GM18861 (cell line): ENCODE data around the gene MT1M.

Source experiments
- ATAC-seq: cut with Tn5 transposase; IDR thresholded peaks from one replicate; pipeline ENCODE4 v1.9.1; 2021; ENCODE audit not compliant: unreplicated experiment

Gene MT1M

DNA sequence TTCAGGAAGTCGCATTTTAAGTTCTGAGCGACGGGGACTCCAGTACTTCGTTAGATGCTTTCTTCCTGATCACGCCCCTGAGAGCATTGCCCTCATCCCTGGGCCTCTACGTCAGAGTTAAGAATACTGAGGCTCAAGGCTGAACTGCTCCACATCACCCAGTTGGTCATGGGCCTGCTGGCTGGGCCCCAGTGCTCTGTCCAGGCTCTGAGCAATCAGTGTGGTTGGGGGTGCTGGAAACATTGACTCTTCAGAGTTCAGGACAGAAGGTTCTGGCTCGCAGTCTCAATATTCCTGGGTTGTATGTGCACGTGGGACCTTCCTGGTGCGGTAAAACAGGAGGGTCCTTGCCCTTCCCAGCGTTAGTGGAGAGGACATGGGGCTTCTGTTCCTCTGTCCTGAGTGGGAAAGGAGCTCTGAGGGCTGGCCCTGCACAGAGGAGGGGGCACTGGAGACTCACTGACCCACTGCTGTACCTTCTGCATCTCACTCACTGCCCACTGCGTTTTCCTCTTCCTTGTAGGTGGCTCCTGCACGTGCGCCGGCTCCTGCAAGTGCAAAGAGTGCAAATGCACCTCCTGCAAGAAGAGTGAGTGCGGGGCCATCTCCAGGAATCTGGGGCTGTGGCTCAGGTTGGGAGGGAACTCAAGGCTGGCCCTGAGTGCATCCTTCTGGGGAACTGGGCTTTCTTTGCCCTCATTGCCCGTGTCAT, 6.4 kb upstream of the MT1M start:
- no peak for ATAC-seq

DNA sequence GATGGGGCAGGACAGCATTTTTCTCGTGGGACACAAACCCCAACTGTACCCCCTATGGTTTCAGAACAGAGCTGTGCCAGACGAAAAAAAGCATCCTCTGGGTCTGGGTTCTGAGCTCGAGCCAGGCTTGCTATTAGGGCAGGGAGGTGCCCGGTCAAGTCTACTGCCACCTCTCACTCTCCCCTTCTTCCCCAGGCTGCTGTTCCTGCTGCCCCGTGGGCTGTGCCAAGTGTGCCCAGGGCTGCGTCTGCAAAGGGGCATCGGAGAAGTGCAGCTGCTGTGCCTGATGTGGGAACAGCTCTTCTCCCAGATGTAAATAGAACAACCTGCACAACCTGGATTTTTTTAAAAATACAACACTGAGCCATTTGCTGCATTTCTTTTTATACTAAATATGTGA, 5.8 kb upstream of the MT1M start:
- no peak for ATAC-seq

GRCh38 chr16:56628486-56629350, 3.7 kb upstream of the MT1M start:
- no peak for ATAC-seq

- ATAC-seq, result no peak
Measured at GRCh38 chr16:56629531-56629930, 2.9 kb upstream of the MT1M start.

DNA sequence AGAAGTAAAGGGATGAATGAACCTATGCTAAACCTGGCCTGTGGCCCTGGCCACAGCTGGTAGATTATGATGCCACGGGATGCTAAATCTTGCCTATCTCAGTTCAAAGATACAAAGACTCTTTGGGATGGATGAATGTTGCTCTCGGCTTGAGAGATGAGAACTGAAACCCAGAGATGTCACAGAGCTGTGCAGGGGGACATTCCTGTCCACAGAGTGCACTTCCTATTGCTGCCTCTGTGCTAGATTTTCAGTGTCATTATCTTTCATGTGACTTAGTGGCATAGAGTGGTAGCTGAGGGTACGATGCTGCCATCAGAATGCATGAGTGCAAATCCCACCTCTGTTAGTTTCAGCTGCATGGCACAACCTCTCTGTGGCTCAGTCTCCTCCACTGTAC, 2.3 kb upstream of the MT1M start:
- peak; percentile 90 for ATAC-seq

DNA sequence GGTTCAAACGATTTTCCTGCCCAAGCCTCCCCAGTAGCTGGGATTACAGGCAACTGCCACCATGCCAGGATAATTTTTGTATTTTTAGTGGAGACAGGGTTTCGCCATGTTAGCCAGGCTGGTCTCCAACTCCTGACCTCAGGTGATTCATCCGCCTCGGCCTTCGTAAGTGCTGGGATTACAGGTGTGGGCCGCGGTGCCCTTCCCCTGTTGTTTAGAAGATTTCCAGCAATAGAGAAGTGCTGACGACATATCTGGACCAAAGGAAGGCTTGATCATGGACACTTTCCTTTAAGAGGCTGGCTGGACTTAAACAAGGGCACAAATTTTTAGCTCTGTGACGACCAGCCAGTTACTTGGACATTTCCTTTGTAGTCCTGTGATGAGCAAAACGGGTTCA, 1.3 kb upstream of the MT1M start:
- no peak for ATAC-seq

GRCh38 chr16:56631832-56632155, 665 bp upstream of the MT1M start:
- ATAC-seq, result no peak

DNA sequence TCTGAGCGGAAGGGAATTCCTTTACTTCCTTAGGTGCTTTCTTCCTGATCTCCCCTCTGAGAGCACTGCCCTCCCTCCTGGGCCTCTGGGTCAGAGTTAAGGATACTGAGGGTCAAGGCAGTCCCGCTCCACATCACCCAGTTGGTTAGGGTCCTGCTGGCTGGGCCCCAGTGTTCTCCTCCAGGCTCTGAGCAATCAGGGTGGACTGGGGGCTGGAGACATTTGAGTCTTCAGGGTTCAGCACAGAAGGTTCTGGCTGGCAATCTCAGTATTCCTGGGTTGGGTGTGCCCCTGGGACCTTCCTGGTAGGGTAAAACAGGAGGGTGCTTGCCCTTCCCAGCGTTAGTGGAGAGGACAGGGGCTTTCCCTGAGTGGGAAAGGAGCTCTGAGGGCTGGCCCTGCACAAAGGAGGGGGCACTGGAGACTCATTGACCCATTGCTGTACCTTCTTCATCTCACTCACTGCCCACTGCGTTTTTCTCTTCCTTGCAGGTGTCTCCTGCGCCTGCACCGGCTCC, 448 bp downstream of the MT1M start:
- ATAC-seq, result no peak

DNA sequence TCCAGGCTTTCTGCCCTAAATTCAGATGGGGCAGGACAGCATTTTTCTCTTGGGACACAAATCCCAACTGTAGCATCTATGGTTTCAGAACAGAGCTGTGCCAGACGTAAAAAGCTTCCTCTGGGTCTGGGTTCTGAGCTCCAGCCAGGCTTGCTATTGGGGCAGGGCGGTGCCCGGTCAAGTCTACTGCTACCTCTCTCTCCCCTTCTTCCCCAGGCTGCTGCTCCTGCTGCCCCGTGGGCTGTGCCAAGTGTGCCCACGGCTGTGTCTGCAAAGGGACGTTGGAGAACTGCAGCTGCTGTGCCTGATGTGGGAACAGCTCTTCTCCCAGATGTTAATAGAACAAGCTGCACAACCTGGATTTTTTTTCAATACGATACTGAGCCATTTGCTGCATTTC, 1.1 kb downstream of the MT1M start:
- no peak for ATAC-seq

DNA sequence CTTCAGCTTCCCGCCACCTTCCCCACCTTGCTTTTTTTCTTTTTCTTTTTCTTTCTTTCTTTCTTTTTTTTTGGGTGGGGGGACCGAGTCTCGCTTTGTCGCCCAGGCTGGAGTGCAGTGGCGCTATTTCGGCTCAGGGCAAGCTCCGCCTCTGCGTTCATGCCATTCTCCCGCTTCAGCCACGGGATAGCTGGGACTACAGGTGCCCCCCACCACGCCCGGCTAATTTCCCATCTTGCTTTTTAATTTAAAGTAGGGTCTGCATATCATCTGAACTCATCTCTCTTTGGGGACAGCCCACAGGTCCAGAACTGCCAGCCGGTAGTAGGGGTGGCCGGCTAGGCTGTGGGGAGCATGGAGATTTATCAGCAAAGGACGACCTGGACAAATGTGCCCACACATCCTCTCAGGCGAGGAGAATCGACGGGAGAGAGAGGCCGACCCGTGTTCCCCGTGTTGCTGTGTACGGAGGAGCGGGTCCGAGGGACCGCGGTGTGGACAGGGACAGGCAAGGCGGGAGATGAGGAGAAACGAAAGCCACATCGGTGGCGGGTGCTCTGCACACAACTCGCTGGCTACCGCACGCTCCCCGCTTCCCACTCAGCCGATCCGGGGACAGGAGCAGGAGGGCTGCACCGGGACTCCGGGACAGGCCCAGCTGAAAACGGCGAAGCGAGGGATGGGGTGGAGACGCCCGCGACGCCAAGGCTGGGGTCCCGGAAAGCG, 2.4 kb downstream of the MT1M start:
- ATAC-seq, result no peak

- no peak for ATAC-seq
Measured at GRCh38 chr16:56635441-56635967, 3.0 kb downstream of the MT1M start.

DNA sequence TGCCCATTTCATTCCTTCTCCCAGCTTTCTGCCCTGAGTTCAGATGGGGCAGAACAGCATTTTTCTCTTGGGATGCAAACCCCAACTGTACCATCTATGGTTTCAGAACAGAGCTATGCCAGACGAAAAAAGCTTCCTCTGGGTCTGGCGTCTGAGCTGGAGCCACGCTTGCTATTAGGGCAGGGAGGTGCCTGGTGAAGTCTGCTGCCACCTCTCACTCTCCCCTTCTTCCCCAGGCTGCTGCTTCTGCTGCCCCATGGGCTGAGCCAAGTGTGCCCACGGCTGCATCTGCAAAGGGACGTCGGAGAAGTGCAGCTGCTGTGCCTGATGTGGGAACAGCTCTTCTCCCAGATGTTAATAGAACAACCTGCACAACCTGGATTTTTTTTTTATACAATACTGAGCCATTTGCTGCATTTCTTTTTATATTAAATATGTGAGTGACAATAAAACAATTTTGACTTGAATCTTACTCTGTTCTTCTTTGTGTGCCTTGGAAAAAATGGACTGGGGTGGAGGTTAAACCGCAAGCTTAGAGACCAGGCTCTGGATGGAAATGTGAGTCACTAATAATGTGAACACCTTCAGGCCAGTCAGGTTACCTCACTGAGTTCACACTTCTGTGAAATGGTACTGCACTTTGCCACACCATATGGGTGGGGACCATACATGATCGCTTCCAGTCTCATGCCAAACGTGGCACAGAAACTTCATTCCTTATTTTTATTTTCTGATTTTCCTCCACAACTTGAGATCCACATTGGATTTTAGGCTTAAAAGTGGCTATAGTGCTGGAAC, 4.4 kb downstream of the MT1M start:
- no peak for ATAC-seq

- ATAC-seq, result no peak
Measured at GRCh38 chr16:56637814-56638750, 5.6 kb downstream of the MT1M start, which contains the start of gene MT1A. TSS of gene MT1A (plus strand) at chr16:56638666. CDS start at chr16:56638739, 73 bp downstream.

DNA sequence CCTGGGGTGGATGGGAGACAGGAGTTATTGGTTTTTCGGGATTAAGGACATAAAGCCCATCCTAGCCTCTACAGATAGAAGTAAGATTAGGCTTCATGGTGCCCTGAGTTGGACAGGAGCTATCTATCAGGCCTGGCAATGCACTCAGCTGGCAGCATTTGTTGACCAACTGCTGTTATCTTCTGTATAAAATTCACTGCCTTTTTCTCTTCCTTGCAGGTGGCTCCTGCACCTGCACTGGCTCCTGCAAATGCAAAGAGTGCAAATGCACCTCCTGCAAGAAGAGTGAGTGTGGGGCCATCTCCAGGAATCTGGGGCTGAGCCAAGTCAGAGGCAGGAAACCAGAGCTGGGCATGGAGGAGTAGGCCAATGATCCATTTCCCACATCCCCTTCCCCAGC, 6.6 kb downstream of the MT1M start:
- ATAC-seq, result no peak

DNA sequence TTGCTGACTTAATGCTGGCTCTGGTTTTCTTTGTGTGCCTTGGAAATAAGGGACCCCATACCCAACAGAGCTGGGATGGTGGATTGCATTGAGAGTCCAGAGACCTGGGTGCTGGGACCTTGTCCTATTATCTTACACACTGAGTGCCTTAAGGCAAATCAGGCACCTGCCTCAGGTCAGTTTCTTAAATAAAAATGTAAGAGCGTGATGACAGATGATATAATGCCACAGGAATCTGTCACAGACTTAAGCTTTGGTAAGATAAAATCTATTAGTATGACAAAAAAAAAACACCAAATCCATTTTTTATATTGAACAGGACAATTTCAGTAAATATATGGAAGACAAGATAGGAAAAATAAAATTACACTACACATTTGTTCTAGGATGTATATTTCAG, 7.6 kb downstream of the MT1M start:
- no peak for ATAC-seq

DNA sequence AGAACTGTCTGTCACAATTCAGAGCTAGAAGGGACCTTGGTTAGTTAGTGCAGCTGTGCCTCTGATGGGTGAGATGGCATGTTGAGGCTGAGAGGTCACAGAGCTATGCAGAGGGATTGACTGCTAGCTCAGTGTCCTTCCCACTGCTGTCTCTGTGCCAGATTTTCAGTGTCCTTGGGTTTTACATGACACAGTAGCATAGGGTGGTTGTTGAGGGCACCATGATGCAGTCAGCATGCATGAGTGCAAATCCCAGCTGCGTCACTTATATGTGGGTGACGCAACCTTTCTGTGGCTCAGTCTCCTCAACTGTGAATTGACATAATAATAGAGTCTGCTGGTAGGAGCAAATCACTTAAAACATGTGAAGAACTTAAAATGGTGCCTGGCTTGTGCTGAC, 8.7 kb downstream of the MT1M start:
- ATAC-seq, result no peak

DNA sequence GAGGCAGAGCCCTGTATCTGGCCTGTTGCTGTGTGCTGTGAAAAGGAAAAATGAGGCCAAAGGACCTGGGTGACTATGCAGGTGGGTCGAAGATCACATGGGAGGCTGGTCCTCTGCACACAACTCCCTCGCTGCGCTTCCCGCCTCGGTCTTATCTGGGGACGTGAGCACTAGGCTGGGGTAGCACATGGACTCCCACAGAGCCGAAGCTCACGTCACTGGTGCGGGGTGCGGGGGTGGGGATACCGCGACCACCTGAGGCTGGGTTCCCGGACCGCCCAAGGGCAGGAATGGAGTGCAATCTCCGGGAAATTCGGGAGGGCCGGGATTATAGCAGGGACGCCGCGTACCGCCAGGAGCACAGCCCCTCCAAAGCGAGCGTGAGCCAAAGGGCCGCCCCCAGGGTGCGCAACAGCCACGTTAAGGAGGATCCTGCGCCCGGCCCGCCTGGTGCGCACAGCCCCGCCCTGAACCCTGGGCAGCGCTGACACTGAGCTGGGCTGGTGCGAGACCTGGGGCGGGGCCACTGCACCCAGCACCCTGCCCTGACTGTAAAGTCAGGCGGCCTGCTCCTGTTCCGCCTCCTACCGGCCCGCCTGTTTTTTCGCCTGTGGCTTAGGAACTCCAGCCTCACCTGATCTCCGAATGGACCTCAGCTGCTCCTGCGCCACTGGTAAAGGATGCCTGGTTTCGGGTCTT, 10.8 kb downstream of the MT1M start:
- ATAC-seq, result peak; percentile 63

GRCh38 chr16:56643833-56644232, 11.4 kb downstream of the MT1M start:
- no peak for ATAC-seq

DNA sequence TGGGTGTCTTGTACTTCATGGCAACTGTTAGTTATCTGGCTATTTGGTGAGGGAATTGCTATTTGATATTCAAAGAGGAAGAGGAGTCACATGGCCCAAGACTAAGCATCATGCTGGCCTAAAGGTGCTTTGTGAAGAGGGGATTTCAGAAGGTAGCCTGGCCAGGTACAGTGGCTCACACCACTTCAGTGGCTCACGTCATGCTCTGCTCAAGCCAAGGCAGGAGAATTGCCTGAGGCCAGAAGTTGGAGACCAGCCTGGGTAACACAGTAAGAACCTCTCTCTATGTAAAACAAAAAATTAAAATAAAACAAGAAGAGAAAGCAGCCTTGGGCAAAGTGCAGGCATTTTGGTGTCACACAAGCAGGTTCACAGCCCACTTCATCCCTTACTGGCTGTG, 12.9 kb downstream of the MT1M start:
- ATAC-seq, result no peak
